ENCODE data around the gene POLR1D.

The POLR1D gene

GRCh38 chr13:27621366-27622101 lies at the start of gene POLR1D:
Gene POLR1D (plus strand): TSS chr13:27621892. CDS start chr13:27621984, 92 bp downstream.
- peak; percentile 77 to 87 (median 85) for DNase-seq

- DNase-seq, result no peak
Measured at GRCh38 chr13:27572234-27572901, 49.3 kb upstream of the POLR1D start.

GRCh38 chr13:27573265-27573664 lies 48.4 kb upstream of the POLR1D start:
- no peak for DNase-seq

- no peak for DNase-seq
Measured at GRCh38 chr13:27574661-27575060, 47.0 kb upstream of the POLR1D start.

- peak in 1 of 3 experiments; percentile 2 for DNase-seq
Measured at GRCh38 chr13:27578121-27579030, 43.3 kb upstream of the POLR1D start.

GRCh38 chr13:27583645-27584044 lies 38.0 kb upstream of the POLR1D start:
- DNase-seq, result no peak

GRCh38 chr13:27587095-27587746 lies 34.5 kb upstream of the POLR1D start:
- DNase-seq, result no peak

- no peak for DNase-seq
Measured at GRCh38 chr13:27588405-27588804, 33.3 kb upstream of the POLR1D start.

GRCh38 chr13:27592865-27593264 lies 28.8 kb upstream of the POLR1D start:
- no peak for DNase-seq

- DNase-seq, result no peak
Measured at GRCh38 chr13:27593267-27593666, 28.4 kb upstream of the POLR1D start.

GRCh38 chr13:27595055-27595811 lies 26.5 kb upstream of the POLR1D start:
- no peak for DNase-seq

GRCh38 chr13:27599096-27599495 lies 22.6 kb upstream of the POLR1D start:
- DNase-seq, result no peak

- DNase-seq, result no peak
Measured at GRCh38 chr13:27599845-27600553, 21.7 kb upstream of the POLR1D start.

- no peak for DNase-seq
Measured at GRCh38 chr13:27600711-27601110, 21.0 kb upstream of the POLR1D start.

- DNase-seq, result no peak
Measured at GRCh38 chr13:27601208-27601607, 20.5 kb upstream of the POLR1D start.

GRCh38 chr13:27601803-27602202 lies 19.9 kb upstream of the POLR1D start:
- no peak for DNase-seq

- no peak for DNase-seq
Measured at GRCh38 chr13:27605099-27605498, 16.6 kb upstream of the POLR1D start.

- no peak for DNase-seq
Measured at GRCh38 chr13:27605610-27606200, 16.0 kb upstream of the POLR1D start.

- DNase-seq, result no peak
Measured at GRCh38 chr13:27607125-27607524, 14.6 kb upstream of the POLR1D start.

- no peak for DNase-seq
Measured at GRCh38 chr13:27613628-27614027, 8.1 kb upstream of the POLR1D start.

- no peak for DNase-seq
Measured at GRCh38 chr13:27617881-27618321, 3.8 kb upstream of the POLR1D start.

Measured in NCI-H1417 (cell line).